ENCODE measurements around the gene ITIH1.

DNA sequence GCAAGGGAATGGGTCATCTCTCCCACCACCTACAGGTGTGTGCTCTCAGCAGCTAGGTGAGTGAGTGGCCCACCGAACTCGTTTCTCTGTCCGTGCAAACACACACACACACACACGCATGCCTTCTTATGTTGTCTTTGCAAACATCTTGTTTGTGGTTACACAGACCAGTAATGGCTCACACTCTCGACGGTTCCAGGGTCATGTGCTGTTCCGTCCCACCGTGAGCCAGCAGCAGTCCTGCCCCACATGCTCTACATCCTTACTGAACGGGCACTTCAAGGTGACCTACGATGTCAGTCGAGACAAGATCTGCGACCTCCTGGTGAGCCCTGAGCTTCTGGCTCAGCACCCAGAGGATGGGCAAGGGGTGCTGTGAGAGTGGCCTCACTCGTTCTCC is 4.3 kb downstream of the ITIH1 start:
- TF ChIP-seq CTCF (IDR thresholded peaks at IDR 0.05) (no peak), POLR2A (IDR thresholded peaks at IDR 0.05) (no peak)

Measured in body of pancreas (tissue), 4 donors.